ENCODE measurements around the gene PRR23A. TPM values are rescaled to one million over a fixed set of nuclear protein-coding genes. Genes with fewer than 3 reads are reported as not detected.

Gene PRR23A
- polyA plus RNA-seq, 1 experiment = not detected

- no peak overlapping the region for H3K27ac ChIP-seq (ENCODE audit: low read depth, low read length)
- H3K4me3 ChIP-seq (ENCODE audit: low read depth, low read length) = no peak overlapping the region
- H3K9me3 ChIP-seq (ENCODE audit: control insufficient read depth, insufficient read depth, low read length) = peaks cover 3% of the 10 kb centered on the region; the same call in 1 of the 2 replicates
- no peak for DNase-seq (ENCODE audit: low read depth, low spot score)
- H3K27me3 ChIP-seq (ENCODE audit: control insufficient read depth, insufficient read depth, low read length) = peaks cover 33% of the 10 kb centered on the region
- ChIA-PET CTCF (no interaction called here), POLR2A (no interaction called here)
- TF ChIP-seq CTCF (IDR thresholded peaks at IDR 0.05; ENCODE audit: low read depth, low read length) = no peak
Measured at GRCh38 chr3:138960417-138960852, 45.6 kb downstream of the PRR23A start.

Other genes with a start within 250 kb of the PRR23A start
- 11.5 and 13.8 TPM in 2 replicates for gene PIK3CB, start 171.3 kb downstream of the PRR23A start, polyA plus RNA-seq (2011; rRNA removed)
- 0.05 and 0.07 TPM in 2 replicates for gene FOXL2, start 59.1 kb downstream of the PRR23A start, polyA plus RNA-seq (2011; rRNA removed)
- gene FOXL2NB, start 59.1 kb downstream of the PRR23A start, polyA plus RNA-seq (2011; rRNA removed) = 0.04 and 0.05 TPM in 2 replicates
- not detected in 2 replicates for gene PRR23B, start 14.7 kb upstream of the PRR23A start, polyA plus RNA-seq (2011; rRNA removed)
- not detected in 2 replicates for gene PRR23C, start 38.6 kb upstream of the PRR23A start, polyA plus RNA-seq (2011; rRNA removed)